Adipose tissue (tissue), 3 donors: Measurements from ENCODE around the gene SBNO2. TPM values are rescaled to one million over a fixed set of nuclear protein-coding genes. Genes with fewer than 3 reads are reported as not detected.
A peak's percentile ranks its signal among the peaks of the same experiment; 100 is the strongest.

Experiments
- H3K27ac ChIP-seq: one replicate; pipeline ENCODE4 v1.5.1; 2013; ENCODE audit warnings: low read depth, low read length
- WGBS, 3 donors: extraction: QIAGEN DNeasy Blood & Tissue Kit; methylation state at CpG; one replicate each; pipeline ENCODE4 v1.1.7; 2013; 5-methylcytosine and 5-hydroxymethylcytosine counted together
- polyA plus RNA-seq, 3 donors: library from polyadenylated mRNA; stranded (reverse); fragments of 200-250 nt; gene quantifications; one replicate each; pipeline ENCODE4 v1.2.3, GENCODE V29; 2013
- donor health status: healthy with polysubstance abuse.
- donor health status: Bipolar disorder and iron deficiency.
- donor health status: healthy.

Gene SBNO2
- polyA plus RNA-seq, 3 donors, result 22.0 to 155 (median 53.1) TPM

DNA sequence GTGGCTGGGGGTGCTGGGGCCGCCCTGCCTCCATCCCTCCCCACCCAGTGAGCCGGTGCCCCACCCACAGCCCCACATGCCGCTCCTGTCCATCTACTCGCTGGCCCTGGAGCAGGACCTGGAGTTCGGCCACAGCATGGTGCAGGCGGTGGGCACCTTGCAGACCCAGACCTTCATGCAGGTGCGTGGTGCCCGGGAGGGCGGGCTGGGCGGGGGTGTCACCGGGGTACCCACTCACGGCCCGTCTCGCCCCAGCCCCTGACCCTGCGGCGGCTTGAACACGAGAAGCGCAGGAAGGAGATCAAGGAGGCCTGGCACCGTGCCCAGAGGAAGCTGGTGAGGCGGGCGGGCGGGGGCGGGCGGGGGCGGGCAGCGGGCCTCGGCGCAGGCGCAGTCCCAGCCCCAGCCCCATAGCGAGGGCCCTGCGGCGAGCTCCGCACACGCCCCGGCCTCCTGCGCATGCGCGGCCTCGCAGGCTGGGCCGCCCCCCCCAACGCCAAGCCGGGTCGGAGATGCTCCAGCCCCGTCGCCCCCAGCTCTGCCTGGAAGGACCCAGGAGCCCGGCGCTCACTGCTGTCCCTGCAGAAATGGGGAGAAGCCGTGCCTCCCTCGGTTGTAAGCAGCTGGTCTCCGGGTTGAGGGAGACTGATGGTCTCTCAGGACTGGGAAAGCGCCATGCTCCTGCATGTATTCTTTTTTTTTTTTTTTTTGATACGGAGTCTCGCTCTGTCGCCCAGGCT, 99.4 kb downstream of the SBNO2 start:
- no peak overlapping the region for H3K27ac ChIP-seq
- WGBS, 3 donors, result 25 to 77% (median 31%) methylated on average over 45 to 54 of the region's 54 CpGs

DNA sequence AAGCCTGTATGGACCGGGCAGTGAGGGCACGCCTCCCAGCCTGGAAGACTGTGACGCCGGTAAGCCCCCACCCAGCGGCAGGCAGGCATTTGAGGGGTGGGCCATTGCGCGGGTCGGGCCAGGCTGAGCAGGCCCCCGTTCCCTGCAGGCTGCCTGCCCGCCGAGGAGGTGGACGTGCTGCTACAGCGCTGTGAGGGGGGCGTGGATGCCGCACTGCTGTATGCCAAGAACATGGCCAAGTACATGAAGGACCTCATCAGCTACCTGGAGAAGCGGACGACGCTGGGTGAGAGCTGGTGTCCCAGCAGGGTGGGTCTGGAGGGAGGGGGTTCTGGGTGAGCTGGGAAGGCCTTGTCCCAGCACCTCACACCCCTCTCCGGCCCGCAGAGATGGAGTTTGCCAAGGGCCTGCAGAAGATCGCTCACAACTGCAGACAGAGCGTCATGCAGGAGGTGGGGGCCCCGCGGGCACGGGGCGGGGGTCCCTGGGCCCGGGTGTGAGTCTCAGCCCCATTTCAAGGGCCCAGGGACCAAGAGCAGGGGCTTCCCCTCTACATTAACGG, 100.0 kb downstream of the SBNO2 start:
- no peak overlapping the region for H3K27ac ChIP-seq
- WGBS, 3 donors, result 67 to 81% (median 70%) methylated on average over 27 to 28 of the region's 28 CpGs

DNA sequence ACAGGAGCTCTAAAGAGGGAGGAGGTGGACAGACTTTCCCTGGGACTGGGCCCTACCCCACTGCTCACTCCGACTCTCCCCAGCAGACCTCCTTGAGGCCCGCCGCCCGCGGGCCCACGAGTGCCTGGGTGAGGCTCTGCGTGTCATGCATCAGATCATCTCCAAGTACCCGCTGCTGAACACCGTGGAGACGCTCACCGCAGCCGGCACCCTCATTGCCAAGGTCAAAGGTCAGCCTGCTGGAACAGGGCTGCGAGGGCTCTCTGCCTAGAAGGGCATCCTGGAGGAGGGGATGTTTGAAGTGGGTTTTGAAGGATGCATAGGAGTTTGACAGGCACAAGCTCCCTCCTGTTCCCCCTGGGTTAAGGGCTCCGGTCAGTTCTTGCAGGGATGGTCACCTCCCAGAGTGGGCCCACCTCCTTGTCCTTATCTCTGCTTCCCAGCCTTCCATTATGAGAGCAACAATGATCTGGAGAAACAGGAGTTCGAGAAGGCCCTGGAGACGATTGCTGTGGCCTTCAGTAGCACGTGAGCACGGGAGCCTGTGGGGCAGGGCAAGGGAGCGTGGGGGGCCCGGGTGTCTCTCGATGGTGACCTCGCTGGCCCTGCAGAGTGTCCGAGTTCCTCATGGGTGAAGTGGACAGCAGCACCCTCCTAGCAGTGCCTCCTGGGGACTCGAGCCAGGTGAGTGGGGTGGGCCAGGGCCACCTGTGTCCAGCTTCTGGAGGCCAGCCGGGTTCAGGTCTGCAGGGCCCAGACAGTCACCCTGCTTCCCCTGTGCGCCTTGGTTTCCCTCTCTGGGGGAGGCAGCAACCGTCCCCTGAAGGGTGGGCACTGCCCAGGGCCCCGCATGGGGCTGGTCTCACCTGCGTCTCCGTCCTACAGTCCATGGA, 100.8 kb downstream of the SBNO2 start:
- no peak overlapping the region for H3K27ac ChIP-seq
- WGBS, 3 donors, result 86 to 94% (median 91%) methylated on average over 30 of the region's 30 CpGs

DNA sequence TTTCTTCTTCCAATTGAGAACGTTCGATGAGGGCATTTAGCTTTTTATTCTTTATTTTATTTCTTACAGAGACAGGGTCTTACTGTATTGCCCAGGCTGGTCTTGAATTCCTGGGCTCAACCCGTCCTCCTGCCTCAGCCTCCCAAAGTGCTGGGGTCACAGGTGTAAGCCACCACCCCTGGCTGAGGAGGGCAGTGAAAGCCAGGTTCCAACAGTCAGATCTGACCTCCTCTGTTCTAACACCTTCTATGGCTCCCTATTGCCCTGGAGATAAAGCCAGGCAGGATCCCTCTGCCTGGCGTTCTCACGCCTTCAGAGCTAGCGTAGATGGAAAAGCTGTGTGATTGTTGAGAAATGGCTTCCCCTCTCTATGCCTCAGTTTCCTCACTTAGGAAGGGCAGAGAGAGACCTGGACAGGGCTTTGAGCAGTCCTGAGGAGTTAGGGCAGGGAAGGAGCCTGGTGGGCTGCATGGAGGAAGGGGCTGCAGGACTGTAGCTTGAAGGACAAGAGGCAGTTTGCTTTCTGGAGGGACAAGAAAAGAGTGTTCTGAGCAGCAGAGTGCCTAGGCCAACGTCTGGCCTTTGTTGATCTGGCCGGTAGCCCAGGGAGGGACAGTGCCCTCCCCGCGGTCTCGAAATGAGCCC, 101.6 kb downstream of the SBNO2 start:
- 77 to 87% (median 84%) methylated on average over 11 of the region's 11 CpGs for WGBS, 3 donors
- H3K27ac ChIP-seq, result no peak overlapping the region

DNA sequence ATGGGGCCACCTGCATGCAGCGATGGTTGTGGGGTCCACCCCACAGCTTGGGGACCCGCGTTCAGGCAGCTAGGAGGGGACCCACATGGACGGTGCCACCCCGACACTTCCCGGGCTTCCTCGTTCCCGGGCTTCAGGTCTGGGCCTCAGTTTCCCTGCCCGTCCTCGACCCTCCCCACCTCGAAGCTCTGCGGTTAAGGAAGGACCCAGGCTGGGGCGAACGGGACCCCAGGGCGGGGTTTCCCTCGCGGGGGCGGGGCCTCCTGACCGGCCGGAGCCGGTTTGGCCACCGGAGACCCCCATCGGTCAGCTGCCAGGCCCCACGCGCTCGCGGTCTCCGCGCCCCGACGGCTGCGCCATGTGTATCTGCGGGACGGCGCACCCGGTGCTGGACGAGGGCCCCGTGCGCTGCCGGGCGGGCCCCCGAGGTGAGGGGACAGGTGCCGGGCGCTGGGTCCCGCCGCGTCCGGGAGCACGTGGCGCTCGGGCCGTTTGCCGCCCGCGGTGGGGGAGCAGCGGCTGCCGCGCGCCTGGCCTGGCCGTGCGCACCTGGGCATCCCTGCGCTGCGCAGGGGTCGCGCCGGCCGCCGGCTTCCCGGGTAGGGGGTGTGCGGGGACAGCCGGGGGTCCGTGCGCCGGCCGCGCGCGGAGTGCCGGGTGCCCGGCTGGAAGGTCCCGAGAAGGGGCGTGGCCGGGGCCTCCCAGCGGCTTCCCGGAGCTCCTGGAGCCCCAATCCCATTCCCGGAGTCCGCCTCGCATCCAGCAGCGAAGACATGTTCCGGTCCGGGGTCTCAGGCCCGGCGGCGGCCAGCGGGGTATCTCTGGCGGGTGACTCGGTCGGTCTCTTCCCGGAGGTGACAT, 102.9 kb downstream of the SBNO2 start:
- no peak overlapping the region for H3K27ac ChIP-seq
- WGBS, 3 donors, result 14 to 43% (median 29%) methylated on average over 77 to 99 of the region's 99 CpGs

DNA sequence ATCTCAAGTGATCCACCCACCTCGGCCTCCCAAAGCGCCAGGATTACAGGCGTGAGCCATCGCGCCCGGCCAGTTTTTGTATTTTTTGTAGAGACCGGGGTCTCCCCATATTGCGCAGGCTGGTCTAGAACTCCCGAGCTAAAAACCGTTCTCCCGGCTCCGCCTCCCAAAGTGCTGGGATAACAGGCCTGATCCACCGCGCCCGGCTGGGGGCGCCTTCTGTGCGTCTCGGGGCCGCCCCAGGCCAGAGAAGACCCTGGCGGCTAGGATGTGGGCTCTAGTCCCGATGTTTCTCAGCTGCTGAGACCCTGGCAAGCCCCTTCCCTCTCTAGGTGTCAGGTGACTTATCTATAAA, 103.5 kb downstream of the SBNO2 start:
- H3K27ac ChIP-seq, result no peak overlapping the region
- WGBS, 3 donors, result 22 to 44% (median 36%) methylated on average over 21 of the region's 21 CpGs

DNA sequence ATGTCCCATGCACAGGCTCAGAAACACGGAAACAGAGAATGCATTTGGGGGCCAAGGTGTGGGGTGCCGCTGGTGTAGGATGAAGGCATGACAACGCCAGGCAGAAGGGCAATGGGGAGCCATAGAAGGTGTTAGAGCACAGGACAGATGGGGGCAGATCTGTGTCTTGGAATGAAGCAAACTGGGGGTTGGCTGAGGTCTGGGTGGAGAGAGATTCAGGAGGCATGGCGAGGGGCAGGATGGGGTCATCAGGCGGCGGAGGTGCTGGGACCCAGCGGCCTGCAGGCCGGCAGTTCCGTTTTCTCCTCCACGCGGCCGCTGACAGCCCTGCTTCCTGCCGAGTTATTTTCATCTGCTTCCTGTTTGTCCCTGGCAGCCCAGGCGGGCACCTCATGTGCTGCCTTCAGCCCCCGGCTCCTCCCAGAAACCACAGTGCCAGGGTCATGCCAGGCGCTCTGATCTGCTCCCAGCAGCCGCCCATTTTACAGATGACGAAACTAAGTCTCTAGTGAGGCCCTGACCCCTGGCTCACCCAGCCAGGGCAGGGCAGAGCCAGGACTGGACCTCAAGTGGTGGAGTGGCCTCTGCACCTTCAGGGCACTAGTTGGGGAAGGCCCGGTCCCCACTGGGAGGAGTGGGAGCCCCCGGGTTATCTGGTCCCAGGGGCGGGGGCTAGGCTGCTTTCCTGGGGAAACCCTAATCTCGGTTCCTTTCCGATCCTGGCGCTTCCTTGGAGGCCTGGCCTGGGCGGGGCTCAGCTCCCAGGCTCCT, 104.9 kb downstream of the SBNO2 start:
- no peak overlapping the region for H3K27ac ChIP-seq
- 32 to 64% (median 35%) methylated on average over 25 of the region's 25 CpGs for WGBS, 3 donors

DNA sequence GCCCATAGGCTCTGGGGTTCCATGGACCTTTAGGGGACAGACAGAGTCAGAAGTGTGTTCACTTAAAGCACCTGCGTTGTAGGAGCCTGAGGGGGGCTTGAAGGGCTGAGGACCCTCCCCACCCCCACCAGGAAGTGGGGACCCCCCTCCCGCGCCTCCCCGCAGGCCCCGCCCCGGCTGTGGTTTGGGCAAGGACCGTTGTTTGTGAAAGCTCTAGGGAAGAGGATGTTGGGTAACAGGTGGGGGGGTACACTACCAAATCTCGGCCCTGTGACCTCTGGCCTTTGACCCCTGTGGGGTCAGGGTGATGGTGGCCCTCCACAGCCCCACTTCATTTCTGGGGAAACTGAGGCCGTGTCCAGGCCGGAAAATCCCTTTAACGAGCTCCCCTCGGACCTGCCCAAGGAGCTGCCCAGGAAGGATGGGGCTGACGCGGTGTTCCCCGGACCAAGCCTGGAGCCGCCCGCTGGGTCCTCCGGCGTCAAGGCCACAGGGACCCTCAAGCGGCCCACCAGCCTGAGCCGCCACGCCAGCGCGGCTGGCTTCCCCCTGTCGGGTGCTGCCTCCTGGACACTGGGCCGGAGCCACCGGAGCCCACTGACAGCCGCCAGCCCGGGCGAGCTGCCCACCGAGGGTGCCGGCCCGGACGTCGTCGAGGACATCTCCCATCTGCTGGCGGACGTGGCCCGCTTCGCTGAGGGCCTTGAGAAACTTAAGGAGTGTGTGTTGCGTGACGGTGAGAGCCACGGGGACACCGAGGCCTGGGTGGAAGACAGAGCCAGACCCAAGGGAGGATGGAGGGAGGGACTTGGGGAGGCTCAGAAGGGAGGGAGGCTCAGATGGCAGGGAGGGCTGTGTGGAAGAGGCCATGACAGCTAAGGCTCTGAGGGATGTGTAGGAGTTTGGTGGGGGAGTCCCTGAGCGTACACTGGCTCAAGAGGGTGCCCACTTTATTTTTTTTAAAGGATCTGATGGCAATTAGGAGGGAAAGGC, 105.8 kb downstream of the SBNO2 start:
- WGBS, 3 donors, result 37 to 67% (median 51%) methylated on average over 45 of the region's 45 CpGs
- H3K27ac ChIP-seq, result no peak overlapping the region

DNA sequence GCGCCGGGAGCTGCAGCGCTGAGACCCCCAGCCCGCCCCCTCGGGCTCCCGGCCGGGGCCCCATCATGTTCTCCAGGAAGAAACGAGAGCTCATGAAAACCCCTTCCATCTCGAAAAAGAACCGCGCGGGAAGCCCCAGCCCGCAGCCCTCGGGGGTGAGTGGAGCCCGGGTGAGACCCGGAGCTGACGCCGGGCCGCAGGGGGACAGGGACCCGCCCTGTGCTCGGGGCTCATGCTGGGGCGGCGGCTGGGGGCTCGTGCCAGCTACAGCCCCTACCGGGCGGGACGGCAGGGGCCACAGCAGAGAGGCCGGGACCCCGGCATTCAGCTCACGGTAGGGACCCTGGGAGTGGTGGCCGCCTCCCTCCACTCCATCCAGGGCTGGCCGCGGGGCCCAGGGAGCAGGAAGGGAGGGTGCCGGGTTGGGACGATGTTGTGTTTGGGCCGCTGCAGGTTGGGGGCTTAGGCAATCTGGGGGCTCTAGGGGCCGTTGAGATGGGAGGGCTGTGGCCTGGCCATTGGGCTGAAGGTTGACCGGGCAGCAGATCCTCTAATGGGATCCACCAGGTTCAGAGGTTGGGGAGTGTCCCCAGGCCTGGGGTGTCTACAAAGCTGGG, 106.6 kb downstream of the SBNO2 start:
- WGBS, 3 donors, result 3% methylated on average over 29 to 38 of the region's 38 CpGs

DNA sequence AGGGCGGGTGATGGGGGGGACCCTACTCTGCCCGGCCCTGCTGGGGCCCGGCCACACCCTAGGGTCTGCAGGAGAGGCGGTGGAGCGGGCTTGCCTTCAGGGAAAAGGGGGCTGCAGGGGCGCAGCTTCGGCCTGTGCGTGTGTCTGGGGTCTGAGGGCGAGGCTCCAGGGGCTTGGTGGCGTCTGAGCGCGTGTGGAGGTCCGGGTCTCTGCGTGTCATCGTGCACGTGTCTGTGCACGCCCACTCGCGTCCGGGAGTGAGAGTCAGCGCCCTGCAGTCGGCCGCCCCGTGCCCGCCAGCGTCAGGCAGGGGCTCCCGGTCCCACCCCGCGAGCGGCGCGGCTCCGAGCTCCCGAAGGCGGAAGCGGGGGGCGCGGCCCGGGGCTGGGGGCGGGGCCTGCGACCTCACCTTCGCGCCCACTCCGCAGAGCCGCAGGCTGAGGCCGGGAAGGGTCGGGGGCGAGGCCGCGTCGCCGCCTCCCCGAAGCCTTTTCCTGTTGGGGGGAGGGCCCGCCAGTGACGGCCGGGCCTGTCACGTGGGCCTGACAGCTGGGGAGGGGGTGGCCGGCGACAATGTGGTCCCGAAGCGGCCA, 107.2 kb downstream of the SBNO2 start, which contains the start of gene ARHGAP45:
ARHGAP45 (plus strand) TSS at position 420 of the 593 bp plus-strand sequence. CDS start 239 bp downstream, outside the sequence.
- H3K27ac ChIP-seq, result peak within 1 kb of the TSS; percentile 23
- 4 to 8% (median 5%) methylated on average over 43 to 61 of the region's 61 CpGs for WGBS, 3 donors

More for the DNA sequence above, 106.6 kb downstream of the SBNO2 start:
- peak overlapping the region; percentile 23 for H3K27ac ChIP-seq

DNA sequence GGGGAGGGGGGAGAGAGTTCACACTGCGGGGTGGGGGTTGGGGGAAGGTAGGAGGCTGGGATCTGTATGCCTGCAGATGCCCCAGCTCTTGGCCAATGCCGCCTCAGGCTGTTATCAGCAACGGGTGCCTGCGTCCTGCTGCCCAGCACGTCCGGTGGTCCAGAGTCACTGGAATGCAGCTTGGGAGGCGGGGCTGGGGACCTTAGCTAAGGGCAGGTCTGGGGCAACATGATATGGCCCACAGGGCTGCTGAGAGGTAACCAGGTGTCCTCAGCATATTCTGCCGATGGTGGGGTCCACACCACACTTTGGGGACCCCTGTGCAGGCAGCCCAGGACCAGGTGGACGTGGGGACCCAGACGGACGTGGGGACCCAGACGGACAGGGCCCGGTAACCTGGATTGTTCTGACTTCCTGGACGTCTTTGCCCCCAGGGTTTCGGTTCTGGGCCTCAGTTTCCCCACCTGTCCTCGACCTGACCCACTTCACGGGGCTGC, 107.8 kb downstream of the SBNO2 start:
- 22 to 37% (median 31%) methylated on average over 16 to 17 of the region's 17 CpGs for WGBS, 3 donors
- no peak overlapping the region for H3K27ac ChIP-seq

DNA sequence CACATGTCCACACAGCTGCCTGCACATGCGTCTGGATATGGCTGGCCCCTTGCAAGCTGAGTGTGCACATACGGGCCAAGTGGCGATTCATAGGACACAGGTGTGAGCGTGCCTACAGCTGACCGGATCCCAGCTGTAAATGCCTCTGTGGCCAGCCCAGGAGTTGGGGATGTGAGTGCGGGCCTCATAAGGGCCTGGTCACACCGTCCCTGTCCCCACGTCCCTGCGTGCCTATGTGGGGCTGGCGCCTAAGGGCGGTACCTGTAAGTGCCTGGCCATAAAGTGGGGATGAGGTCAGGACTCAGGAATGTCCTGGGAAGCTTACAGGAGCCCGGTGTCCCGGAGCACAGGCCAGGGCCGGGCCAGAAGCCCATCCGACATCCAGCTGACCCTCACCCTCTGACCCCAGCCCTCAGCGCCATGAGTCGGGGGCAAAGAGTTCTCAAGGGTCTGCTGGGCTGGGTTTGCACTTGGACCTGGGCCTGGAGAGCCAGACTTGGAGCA, 108.4 kb downstream of the SBNO2 start:
- H3K27ac ChIP-seq, result no peak overlapping the region
- 51 to 75% (median 60%) methylated on average over 17 of the region's 17 CpGs for WGBS, 3 donors

DNA sequence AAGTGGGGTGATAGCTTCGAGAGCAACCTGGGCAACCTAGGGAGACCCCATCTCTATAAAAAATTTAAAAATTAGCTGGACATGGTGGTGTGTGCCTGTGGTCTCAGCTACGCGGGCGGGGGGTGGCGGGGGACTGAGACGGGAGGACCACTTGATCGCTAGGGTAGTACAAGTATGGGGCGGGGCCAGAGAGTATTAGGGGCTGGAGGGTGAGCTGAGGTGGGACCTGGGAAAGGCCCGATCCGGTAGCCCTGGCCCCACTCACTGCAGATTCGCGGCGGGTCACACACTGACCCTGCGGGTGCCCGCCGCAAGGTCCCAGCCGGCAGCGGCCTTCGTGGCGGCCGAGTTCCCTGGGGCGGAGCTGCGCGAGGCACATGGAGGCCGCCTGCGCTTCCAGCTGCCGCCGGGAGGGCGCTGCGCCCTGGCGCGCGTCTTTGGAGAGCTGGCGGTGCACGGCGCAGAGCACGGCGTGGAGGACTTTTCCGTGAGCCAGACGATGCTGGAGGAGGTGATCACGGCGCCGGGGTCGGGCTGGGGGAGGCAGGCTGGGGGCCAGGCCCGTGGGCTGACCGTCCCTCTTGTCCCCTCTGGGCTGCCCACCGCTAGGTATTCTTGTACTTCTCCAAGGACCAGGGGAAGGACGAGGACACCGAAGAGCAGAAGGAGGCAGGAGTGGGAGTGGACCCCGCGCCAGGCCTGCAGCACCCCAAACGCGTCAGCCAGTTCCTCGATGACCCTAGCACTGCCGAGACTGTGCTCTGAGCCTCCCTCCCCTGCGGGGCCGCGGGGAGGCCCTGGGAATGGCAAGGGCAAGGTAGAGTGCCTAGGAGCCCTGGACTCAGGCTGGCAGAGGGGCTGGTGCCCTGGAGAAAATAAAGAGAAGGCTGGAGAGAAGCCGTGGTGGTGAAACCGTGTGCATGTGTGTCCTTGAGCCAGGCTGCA, 109.1 kb downstream of the SBNO2 start:
- 7 to 13% (median 8%) methylated on average over 59 to 60 of the region's 60 CpGs for WGBS, 3 donors
- H3K27ac ChIP-seq, result no peak overlapping the region
